Cardiac muscle cell (in vitro differentiated cells and primary cell): ENCODE data around the gene TMEM218. TPM values are rescaled to one million over a fixed set of nuclear protein-coding genes. Genes with fewer than 3 reads are reported as not detected.

Source experiments
- DNase-seq, 2 donors: peaks; one replicate each; pipeline versions ENCODE4 v3.0.0 to v3.0.0-alpha.2; 2010 to 2017; ENCODE audit warnings: low read depth in 1 of 2, low spot score in 1 of 2
- H3K27ac ChIP-seq: fragments of 200-600 bp; sonication (generic); 2 replicates; pipeline ENCODE4 v1.5.1; 2016
- H3K27me3 ChIP-seq: fragments of 200-600 bp; sonication (generic); 2 replicates; pipeline ENCODE4 v1.6.0; 2016; ENCODE audit warnings: control low read depth
- H3K36me3 ChIP-seq: fragments of 200-600 bp; sonication (generic); 2 replicates; pipeline ENCODE4 v1.5.1; 2016; ENCODE audit warnings: control low read depth
- H3K4me1 ChIP-seq: fragments of 200-600 bp; sonication (generic); 2 replicates; pipeline ENCODE4 v1.8.1; 2017; ENCODE audit warnings: low read depth, mild to moderate bottlenecking, mixed run types
- H3K4me3 ChIP-seq: fragments of 200-600 bp; sonication (generic); 2 replicates; pipeline ENCODE4 v1.5.1; 2016; ENCODE audit warnings: mild to moderate bottlenecking
- H3K9me3 ChIP-seq: fragments of 200-600 bp; sonication (generic); 2 replicates; pipeline ENCODE4 v1.5.1; 2017; ENCODE audit warnings: low read depth, mild to moderate bottlenecking, control low read depth
- CTCF ChIP-seq: IDR thresholded peaks from 2 replicates; pipeline ENCODE4 v1.5.1; 2012; ENCODE audit warnings: low read depth, mild to moderate bottlenecking, low read length
- polyA plus RNA-seq: library from polyadenylated mRNA; unstranded; fragments of >200 nt; fragmentation: Nextera tagmentation; extraction: Ambion mirVana; gene quantifications from 2 replicates; pipeline ENCODE4 v1.2.1, GENCODE V29; 2016
- total RNA-seq: library from RNA; depleted of rRNA; stranded (reverse); fragments of >200 nt; gene quantifications from 2 replicates; pipeline ENCODE4 v1.2.3, GENCODE V29; 2016

The TMEM218 gene
- total and polyA plus RNA-seq, 2 experiments from 2014 or later, result 21.3 to 33.8 TPM

DNA sequence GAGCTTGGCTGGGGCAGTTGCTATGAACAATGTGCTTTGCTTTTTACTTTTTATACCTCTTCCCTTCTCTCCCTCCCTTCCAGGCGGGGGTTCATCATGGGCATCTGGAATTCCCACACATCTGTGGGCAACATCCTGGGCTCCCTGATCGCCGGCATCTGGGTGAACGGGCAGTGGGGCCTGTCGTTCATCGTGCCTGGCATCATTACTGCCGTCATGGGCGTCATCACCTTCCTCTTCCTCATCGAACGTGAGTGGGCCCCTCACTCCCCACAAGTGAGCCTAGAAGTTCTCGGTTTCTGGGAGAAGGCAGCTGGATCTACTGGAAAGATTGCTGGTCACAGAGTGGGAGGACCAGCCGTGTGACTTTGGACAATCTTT lies 30.9 kb downstream of the TMEM218 start:
- DNase-seq, result no peak

GRCh38 chr11:125079878-125080530 lies 31.4 kb downstream of the TMEM218 start:
- no peak for DNase-seq
- peaks cover 3% of the 10 kb centered on the region for H3K4me1 ChIP-seq
- no peaks in the 10 kb centered on the region for H3K9me3 ChIP-seq
- H3K27ac ChIP-seq, result no peak overlapping the region
- TF ChIP-seq CTCF, result no peak
- no peaks in the 10 kb centered on the region for H3K36me3 ChIP-seq
- H3K4me3 ChIP-seq, result no peak overlapping the region
- H3K27me3 ChIP-seq, result no peaks in the 10 kb centered on the region

More for the DNA sequence above, 30.9 kb downstream of the TMEM218 start:
- H3K36me3 ChIP-seq, result no peaks in the 10 kb centered on the region
- H3K9me3 ChIP-seq, result no peaks in the 10 kb centered on the region
- H3K27me3 ChIP-seq, result no peaks in the 10 kb centered on the region
- H3K4me3 ChIP-seq, result no peak overlapping the region
- no peak overlapping the region for H3K27ac ChIP-seq
- peaks cover 3% of the 10 kb centered on the region for H3K4me1 ChIP-seq
- no peak for TF ChIP-seq CTCF

GRCh38 chr11:125079151-125079877 lies 32.1 kb downstream of the TMEM218 start:
- no peak for TF ChIP-seq CTCF
- Histone ChIP-seq H3K36me3 (no peaks in the 10 kb centered on the region), H3K27me3 (no peaks in the 10 kb centered on the region), H3K27ac (no peak overlapping the region), H3K4me1 (peaks cover 3% of the 10 kb centered on the region), H3K4me3 (no peak overlapping the region), H3K9me3 (no peaks in the 10 kb centered on the region)
- no peak for DNase-seq

DNA sequence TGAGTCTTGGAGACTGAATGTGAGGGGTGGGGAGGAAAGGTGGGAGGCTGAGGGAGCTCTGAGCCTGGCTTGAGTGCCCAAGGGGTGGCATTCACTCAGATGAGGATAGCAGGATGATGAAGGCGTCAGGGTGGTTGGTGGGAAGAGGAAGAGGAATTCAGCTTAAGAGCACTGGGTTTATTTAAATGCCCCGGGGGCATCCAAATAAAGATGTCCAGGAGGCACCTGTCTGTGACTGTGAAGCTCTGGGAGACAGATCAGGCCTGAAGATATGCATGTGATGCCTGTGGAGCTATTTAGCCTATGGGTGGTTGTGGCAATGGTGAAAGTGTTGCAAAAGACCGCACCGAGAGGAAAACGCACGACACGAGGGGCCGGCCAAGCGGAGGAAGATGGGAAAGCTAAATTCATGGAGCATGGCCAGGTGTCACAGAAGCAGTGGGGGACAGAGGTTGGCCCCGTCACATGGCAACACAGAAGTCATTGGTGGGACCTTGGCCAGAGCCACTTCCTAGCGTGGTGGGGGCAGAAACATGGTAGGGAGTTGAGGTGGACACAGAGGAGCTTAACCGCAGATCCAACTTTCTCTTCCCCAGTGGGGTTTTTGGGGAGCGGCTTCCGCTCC lies 32.8 kb downstream of the TMEM218 start:
- H3K4me1 ChIP-seq, result peaks cover 3% of the 10 kb centered on the region
- no peaks in the 10 kb centered on the region for H3K27me3 ChIP-seq
- no peak for TF ChIP-seq CTCF
- no peak for DNase-seq
- no peak overlapping the region for H3K4me3 ChIP-seq
- H3K36me3 ChIP-seq, result no peaks in the 10 kb centered on the region
- H3K9me3 ChIP-seq, result no peaks in the 10 kb centered on the region
- no peak overlapping the region for H3K27ac ChIP-seq

- Histone ChIP-seq H3K27me3 (no peaks in the 10 kb centered on the region), H3K27ac (no peak overlapping the region), H3K4me1 (peaks cover 3% of the 10 kb centered on the region), H3K9me3 (no peaks in the 10 kb centered on the region), H3K36me3 (no peaks in the 10 kb centered on the region), H3K4me3 (no peak overlapping the region)
- no peak for DNase-seq
- TF ChIP-seq CTCF, result no peak
Observed at GRCh38 chr11:125078016-125078415, 33.4 kb downstream of the TMEM218 start.
